ENCODE measurements around the gene FAR1.
"Not testable (repeated sequence)": the region's sequence is repeated elsewhere in the genome, so short reads cannot be mapped to it uniquely, and the experiment has no call there.

The FAR1 gene, protein sequence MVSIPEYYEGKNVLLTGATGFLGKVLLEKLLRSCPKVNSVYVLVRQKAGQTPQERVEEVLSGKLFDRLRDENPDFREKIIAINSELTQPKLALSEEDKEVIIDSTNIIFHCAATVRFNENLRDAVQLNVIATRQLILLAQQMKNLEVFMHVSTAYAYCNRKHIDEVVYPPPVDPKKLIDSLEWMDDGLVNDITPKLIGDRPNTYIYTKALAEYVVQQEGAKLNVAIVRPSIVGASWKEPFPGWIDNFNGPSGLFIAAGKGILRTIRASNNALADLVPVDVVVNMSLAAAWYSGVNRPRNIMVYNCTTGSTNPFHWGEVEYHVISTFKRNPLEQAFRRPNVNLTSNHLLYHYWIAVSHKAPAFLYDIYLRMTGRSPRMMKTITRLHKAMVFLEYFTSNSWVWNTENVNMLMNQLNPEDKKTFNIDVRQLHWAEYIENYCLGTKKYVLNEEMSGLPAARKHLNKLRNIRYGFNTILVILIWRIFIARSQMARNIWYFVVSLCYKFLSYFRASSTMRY
- total RNA-seq, result 34.9 to 36.1 (median 35.4) reads per million in 3 donors

DNA sequence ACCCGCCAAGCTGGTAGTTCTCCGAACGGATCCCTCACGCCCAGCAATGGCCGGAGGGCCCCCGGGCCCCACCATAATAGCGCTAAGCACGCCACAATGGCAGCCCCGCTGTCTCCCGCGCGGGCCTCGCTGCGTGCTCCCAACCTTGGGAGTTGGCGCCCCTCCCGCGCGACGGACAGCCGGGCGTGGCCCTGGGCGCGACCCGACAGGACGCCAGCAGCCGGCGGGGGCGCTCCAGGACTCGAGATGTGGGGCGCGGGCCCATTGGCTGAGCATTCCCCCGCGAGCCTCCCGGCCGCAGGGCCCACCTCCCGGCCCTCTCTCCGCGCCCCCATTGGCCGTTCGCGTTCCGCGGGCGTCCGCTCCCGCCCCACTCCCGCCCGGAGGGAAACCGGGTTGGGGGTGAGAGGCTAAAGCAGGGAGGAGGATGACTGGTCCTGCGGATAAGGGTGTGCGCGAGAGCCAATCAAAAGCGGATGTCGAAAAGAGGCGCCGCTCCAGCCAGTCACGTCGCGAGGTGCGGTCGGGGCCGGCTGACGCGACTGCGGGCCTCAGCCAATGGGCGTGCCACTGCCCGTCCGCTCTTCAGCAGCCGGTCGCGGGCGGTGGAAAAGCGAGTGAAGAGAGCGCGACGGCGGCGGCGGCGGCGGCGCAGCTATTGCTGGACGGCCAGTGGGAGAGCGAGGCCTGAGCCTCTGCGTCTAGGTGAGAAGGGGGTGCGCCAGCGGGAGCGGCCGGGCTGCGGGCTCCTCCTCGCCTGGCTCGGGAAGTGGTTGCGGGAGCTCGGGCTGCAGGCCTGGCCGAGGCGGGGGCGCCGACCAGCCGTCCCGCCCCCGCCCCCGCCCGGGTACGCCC lies at the start of gene FAR1:
TSS of gene FAR1 (plus strand) at position 567 of the 855 bp plus-strand sequence. CDS start 26,098 bp downstream, outside the sequence.
- H3K27ac ChIP-seq (ENCODE audit: insufficient read depth, low read length, poor library complexity, severe bottlenecking), result peak within 1 kb of the TSS; percentile 64
- H3K27me3 ChIP-seq (replicated peaks; ENCODE audit: control insufficient read depth, insufficient read depth, low read length, poor library complexity, severe bottlenecking), result no peaks in the 10 kb centered on the region
- H3K4me1 ChIP-seq (ENCODE audit: control insufficient read depth, insufficient read depth, low read length, poor library complexity, severe bottlenecking), result peaks cover 17% of the 10 kb centered on the region
- no peaks in the 10 kb centered on the region for H3K9me3 ChIP-seq (ENCODE audit: control insufficient read depth, low read length)
- peak; percentile 92 to 96 (median 93) for DNase-seq
- no peaks in the 10 kb centered on the region for H3K36me3 ChIP-seq (ENCODE audit: control insufficient read depth, insufficient read depth, low read length)
- H3K4me3 ChIP-seq (ENCODE audit: insufficient read depth, low read depth, low read length, poor library complexity, severe bottlenecking), result peak within 1 kb of the TSS; percentile 54

DNA sequence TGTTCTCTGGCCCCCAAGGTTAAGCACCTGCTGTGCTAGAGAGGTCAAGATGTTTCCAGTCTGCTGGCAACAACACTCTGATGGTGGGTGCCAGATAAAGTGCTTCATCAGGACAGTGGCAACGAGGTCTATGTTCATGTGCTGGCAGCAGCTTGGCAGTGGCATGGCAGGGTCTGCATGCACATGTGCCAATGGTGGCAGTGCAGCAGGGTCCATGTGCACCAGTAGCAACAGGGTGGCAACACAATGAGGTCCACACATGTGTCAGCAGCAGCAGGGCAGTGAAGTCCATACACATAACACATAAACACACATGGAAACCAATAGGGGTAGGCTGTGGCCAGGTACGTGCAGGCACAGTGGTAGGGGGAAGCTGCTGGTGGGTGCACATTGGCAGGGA lies 48.4 kb upstream of the FAR1 start:
- H3K4me1 ChIP-seq (ENCODE audit: control insufficient read depth, insufficient read depth, low read length, poor library complexity, severe bottlenecking), result no peaks in the 10 kb centered on the region
- H3K4me3 ChIP-seq (ENCODE audit: insufficient read depth, low read depth, low read length, poor library complexity, severe bottlenecking), result no peak overlapping the region
- no peak for DNase-seq
- no peaks in the 10 kb centered on the region for H3K36me3 ChIP-seq (ENCODE audit: control insufficient read depth, insufficient read depth, low read length)
- no peak overlapping the region for H3K27ac ChIP-seq (ENCODE audit: insufficient read depth, low read length, poor library complexity, severe bottlenecking)
- H3K27me3 ChIP-seq (replicated peaks; ENCODE audit: control insufficient read depth, insufficient read depth, low read length, poor library complexity, severe bottlenecking), result no peaks in the 10 kb centered on the region
- H3K9me3 ChIP-seq (ENCODE audit: control insufficient read depth, low read length), result no peaks in the 10 kb centered on the region

DNA sequence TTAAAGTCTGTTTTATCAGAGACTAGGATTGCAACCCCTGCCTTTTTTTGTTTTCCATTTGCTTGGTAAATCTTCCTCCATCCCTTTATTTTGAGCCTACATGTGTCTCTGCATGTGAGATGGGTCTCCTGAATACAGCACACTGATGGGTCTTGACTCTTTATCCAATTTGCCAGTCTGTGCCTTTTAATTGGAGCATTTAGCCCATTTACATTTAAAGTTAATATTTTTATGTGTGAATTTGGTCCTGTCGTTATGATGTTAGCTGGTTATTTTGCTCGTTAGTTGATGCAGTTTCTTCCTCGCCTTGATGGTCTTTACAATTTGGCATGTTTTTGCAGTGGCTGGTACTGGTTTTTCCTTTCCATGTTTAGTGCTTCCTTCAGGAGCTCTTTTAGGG lies 41.6 kb upstream of the FAR1 start:
- not testable (repeated sequence) for DNase-seq; H3K4me3 ChIP-seq (ENCODE audit: insufficient read depth, low read depth, low read length, poor library complexity, severe bottlenecking); H3K4me1 ChIP-seq (ENCODE audit: control insufficient read depth, insufficient read depth, low read length, poor library complexity, severe bottlenecking); H3K27ac ChIP-seq (ENCODE audit: insufficient read depth, low read length, poor library complexity, severe bottlenecking); H3K27me3 ChIP-seq (replicated peaks; ENCODE audit: control insufficient read depth, insufficient read depth, low read length, poor library complexity, severe bottlenecking); H3K9me3 ChIP-seq (ENCODE audit: control insufficient read depth, low read length); H3K36me3 ChIP-seq (ENCODE audit: control insufficient read depth, insufficient read depth, low read length)

DNA sequence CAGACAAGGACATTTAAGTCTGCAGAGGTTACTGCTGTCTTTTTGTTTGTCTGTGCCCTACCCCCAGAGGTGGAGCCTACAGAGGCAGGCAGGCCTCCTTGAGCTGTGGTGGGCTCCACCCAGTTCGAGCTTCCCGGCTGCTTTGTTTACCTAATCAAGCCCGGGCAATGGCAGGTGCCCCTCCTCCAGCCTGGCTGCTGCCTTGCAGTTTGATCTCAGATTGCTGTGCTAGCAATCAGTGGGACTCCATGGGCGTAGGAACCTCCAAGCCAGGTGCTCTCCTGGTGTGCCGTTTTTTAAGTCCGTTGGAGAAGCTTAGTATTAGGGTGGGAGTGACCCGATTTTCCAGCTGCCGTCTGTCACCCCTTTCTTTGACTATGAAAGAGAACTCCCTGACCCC lies 39.8 kb upstream of the FAR1 start:
- H3K27ac ChIP-seq (ENCODE audit: insufficient read depth, low read length, poor library complexity, severe bottlenecking); H3K4me3 ChIP-seq (ENCODE audit: insufficient read depth, low read depth, low read length, poor library complexity, severe bottlenecking); DNase-seq; H3K9me3 ChIP-seq (ENCODE audit: control insufficient read depth, low read length); H3K4me1 ChIP-seq (ENCODE audit: control insufficient read depth, insufficient read depth, low read length, poor library complexity, severe bottlenecking); H3K27me3 ChIP-seq (replicated peaks; ENCODE audit: control insufficient read depth, insufficient read depth, low read length, poor library complexity, severe bottlenecking); H3K36me3 ChIP-seq (ENCODE audit: control insufficient read depth, insufficient read depth, low read length): not testable (repeated sequence)

DNA sequence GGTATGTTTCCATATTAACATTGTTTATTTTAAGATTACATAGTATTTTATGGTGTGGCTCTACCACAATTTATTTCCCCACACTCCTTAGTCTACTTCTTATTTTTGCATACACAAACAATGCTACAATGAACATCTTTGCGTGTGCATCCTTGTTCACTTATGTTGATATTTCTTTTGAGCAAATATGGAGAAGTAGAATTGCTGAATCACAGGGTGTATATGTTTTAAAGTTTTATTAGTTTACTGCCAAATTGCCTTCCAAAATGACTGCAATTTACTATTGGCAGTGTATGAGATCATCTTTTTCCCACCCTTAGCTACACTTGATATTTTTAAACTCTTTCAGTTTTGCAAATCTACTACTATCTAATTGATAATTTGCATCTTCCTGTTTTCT lies 38.7 kb upstream of the FAR1 start:
- Histone ChIP-seq H3K4me3 (ENCODE audit: insufficient read depth, low read depth, low read length, poor library complexity, severe bottlenecking) (no peak overlapping the region), H3K9me3 (ENCODE audit: control insufficient read depth, low read length) (no peaks in the 10 kb centered on the region), H3K36me3 (ENCODE audit: control insufficient read depth, insufficient read depth, low read length) (no peaks in the 10 kb centered on the region), H3K27ac (ENCODE audit: insufficient read depth, low read length, poor library complexity, severe bottlenecking) (no peak overlapping the region), H3K27me3 (replicated peaks; ENCODE audit: control insufficient read depth, insufficient read depth, low read length, poor library complexity, severe bottlenecking) (no peaks in the 10 kb centered on the region), H3K4me1 (ENCODE audit: control insufficient read depth, insufficient read depth, low read length, poor library complexity, severe bottlenecking) (no peaks in the 10 kb centered on the region)
- no peak for DNase-seq

DNA sequence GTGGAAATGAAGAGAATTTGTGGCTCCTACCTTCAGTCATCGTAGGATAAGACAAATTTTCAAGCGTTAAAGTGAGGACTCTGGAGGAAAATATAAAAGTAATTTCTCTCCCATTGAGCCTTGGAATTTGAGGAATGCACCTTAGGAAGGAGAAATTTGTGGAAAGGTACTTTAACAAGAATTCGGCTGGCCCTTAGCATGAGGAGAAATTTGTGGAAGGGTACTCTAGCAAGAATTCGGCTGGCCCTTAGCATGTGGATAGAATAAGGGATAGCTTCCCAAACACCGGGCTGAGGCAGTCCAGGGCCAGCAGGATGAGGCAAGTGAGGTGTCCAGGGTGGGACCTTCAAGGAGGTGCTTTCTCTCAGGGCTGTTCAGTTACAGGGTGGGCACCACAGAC lies 33.2 kb upstream of the FAR1 start:
- no peaks in the 10 kb centered on the region for H3K4me1 ChIP-seq (ENCODE audit: control insufficient read depth, insufficient read depth, low read length, poor library complexity, severe bottlenecking)
- H3K36me3 ChIP-seq (ENCODE audit: control insufficient read depth, insufficient read depth, low read length), result no peaks in the 10 kb centered on the region
- H3K27ac ChIP-seq (ENCODE audit: insufficient read depth, low read length, poor library complexity, severe bottlenecking), result no peak overlapping the region
- H3K9me3 ChIP-seq (ENCODE audit: control insufficient read depth, low read length), result no peaks in the 10 kb centered on the region
- DNase-seq, result no peak
- no peaks in the 10 kb centered on the region for H3K27me3 ChIP-seq (replicated peaks; ENCODE audit: control insufficient read depth, insufficient read depth, low read length, poor library complexity, severe bottlenecking)
- H3K4me3 ChIP-seq (ENCODE audit: insufficient read depth, low read depth, low read length, poor library complexity, severe bottlenecking), result no peak overlapping the region

DNA sequence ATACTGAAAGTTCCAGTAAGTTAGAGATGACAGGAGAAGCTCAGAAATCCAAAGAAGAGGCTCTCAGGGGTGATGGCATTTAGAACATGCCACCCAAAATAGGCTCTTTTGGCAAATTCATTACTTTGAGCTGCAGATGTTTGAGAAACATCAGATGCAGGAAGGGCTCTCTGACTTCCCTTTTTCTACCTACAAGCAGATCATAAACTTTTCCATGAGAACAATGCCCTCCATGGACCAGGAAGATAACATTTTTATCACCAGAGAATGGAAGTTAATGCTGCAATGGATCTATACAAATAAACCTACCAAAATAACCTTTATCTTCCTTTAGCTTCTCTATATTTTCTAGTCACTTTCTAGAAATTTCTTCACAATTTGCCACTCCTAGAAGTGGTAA lies 32.7 kb upstream of the FAR1 start:
- no peaks in the 10 kb centered on the region for H3K36me3 ChIP-seq (ENCODE audit: control insufficient read depth, insufficient read depth, low read length)
- DNase-seq, result no peak
- no peak overlapping the region for H3K27ac ChIP-seq (ENCODE audit: insufficient read depth, low read length, poor library complexity, severe bottlenecking)
- H3K4me3 ChIP-seq (ENCODE audit: insufficient read depth, low read depth, low read length, poor library complexity, severe bottlenecking), result no peak overlapping the region
- H3K9me3 ChIP-seq (ENCODE audit: control insufficient read depth, low read length), result no peaks in the 10 kb centered on the region
- H3K4me1 ChIP-seq (ENCODE audit: control insufficient read depth, insufficient read depth, low read length, poor library complexity, severe bottlenecking), result no peaks in the 10 kb centered on the region
- no peaks in the 10 kb centered on the region for H3K27me3 ChIP-seq (replicated peaks; ENCODE audit: control insufficient read depth, insufficient read depth, low read length, poor library complexity, severe bottlenecking)

DNA sequence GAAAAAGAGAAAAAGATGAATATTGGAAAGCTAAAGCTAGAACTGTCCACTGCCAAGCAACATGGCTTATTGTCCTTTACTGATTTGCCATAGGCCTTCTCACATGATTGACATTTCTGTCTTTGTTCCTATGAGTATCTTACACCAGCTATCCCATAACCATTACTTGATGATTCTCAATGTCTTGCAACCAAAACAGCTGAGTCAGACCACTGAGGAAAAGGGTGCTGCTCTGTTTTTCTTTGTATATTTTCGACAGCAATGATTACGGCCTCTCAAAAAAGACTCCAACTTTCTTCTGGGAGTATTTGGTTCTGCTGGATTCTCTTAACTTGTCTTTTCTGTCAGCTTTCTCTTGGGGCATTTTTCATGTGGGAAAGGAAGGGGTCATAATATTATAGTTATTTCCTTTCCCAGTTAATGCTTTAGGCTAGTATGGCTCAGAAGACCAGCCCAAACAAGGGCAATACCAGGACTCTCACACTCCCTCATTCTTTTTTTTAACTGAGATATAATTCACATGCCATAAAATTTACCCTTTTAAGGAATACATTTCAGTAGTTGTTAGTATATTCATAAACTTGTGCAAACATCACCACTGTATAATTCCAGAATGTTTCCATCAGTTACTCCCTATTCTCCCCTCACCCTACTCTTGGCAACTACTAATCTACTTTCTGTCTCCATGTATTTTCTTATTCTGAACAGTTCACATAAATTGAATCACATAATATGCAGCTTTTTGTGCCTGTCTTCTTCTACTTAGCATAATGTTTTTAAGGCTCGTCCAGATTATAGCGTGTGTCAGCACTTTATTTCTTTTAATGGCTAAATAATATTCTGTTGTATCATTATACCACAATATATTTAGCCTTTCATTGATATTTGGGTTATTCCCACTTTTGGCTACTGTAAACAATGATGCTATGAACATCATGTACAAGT lies 31.1 kb upstream of the FAR1 start:
- Histone ChIP-seq H3K4me1 (ENCODE audit: control insufficient read depth, insufficient read depth, low read length, poor library complexity, severe bottlenecking) (no peaks in the 10 kb centered on the region), H3K27ac (ENCODE audit: insufficient read depth, low read length, poor library complexity, severe bottlenecking) (no peak overlapping the region), H3K4me3 (ENCODE audit: insufficient read depth, low read depth, low read length, poor library complexity, severe bottlenecking) (no peak overlapping the region), H3K27me3 (replicated peaks; ENCODE audit: control insufficient read depth, insufficient read depth, low read length, poor library complexity, severe bottlenecking) (no peaks in the 10 kb centered on the region), H3K36me3 (ENCODE audit: control insufficient read depth, insufficient read depth, low read length) (no peaks in the 10 kb centered on the region), H3K9me3 (ENCODE audit: control insufficient read depth, low read length) (no peaks in the 10 kb centered on the region)
- no peak for DNase-seq

DNA sequence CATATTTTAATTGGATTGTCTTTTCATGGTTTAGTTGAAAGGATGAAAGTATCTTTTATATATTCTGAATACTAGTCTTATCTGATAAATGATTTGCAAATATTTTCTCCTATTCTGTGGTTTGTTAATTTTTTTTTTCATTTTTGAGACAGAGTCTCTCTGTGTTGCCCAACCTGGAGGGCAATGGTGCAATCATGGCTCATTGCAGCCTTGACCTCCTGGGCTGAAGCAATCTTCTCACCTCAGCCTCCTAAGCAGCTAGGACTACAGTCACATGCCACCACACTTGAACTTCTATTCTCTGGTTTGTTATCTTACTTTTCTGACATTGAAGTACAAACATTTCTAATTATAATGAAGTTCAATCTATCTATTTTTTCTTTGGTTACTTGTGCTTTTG lies 30.0 kb upstream of the FAR1 start:
- Histone ChIP-seq H3K4me3 (ENCODE audit: insufficient read depth, low read depth, low read length, poor library complexity, severe bottlenecking) (no peak overlapping the region), H3K36me3 (ENCODE audit: control insufficient read depth, insufficient read depth, low read length) (no peaks in the 10 kb centered on the region), H3K9me3 (ENCODE audit: control insufficient read depth, low read length) (no peaks in the 10 kb centered on the region), H3K27me3 (replicated peaks; ENCODE audit: control insufficient read depth, insufficient read depth, low read length, poor library complexity, severe bottlenecking) (no peaks in the 10 kb centered on the region), H3K27ac (ENCODE audit: insufficient read depth, low read length, poor library complexity, severe bottlenecking) (no peak overlapping the region), H3K4me1 (ENCODE audit: control insufficient read depth, insufficient read depth, low read length, poor library complexity, severe bottlenecking) (no peaks in the 10 kb centered on the region)
- no peak for DNase-seq
